IPS-18a (cell line): Measurements from ENCODE around the gene CTSD.

ENCODE experiments used
- H3K27ac ChIP-seq: one replicate; pipeline ENCODE4 v1.5.1; 2013; ENCODE audit warnings: low read length
- H3K27me3 ChIP-seq: one replicate; pipeline ENCODE4 v1.6.1; 2013; ENCODE audit warnings: mild to moderate bottlenecking, low read length; ENCODE audit not compliant: control insufficient read depth, insufficient read depth
- H3K36me3 ChIP-seq: one replicate; pipeline ENCODE4 v1.6.1; 2013; ENCODE audit warnings: low read depth, low read length; ENCODE audit not compliant: control insufficient read depth
- H3K4me1 ChIP-seq: one replicate; pipeline ENCODE4 v1.6.1; 2013; ENCODE audit warnings: low read depth, low read length; ENCODE audit not compliant: control insufficient read depth
- H3K4me3 ChIP-seq: one replicate; pipeline ENCODE4 v1.5.1; 2013; ENCODE audit warnings: low read length
- H3K9ac ChIP-seq: one replicate; pipeline ENCODE4 v1.6.1; 2013; ENCODE audit warnings: mild to moderate bottlenecking, low read length, moderate library complexity
- H3K9me3 ChIP-seq: one replicate; pipeline ENCODE4 v1.6.1; 2013; ENCODE audit warnings: low read depth, low read length; ENCODE audit not compliant: control insufficient read depth

CTSD gene

GRCh38 chr11:1750840-1751530 lies 12.7 kb downstream of the CTSD start:
- Histone ChIP-seq H3K9ac (no peak overlapping the region), H3K27ac (no peak overlapping the region), H3K27me3 (peaks cover 34% of the 10 kb centered on the region), H3K4me1 (peaks cover 7% of the 10 kb centered on the region), H3K4me3 (no peak overlapping the region), H3K36me3 (no peaks in the 10 kb centered on the region), H3K9me3 (no peaks in the 10 kb centered on the region)

GRCh38 chr11:1750481-1750839 lies 13.3 kb downstream of the CTSD start, which contains the start of gene IFITM10:
Gene IFITM10, minus strand, starts transcription at chr11:1750595. Its CDS starts 153 bp downstream, at chr11:1750442.
- Histone ChIP-seq H3K4me3 (peak within 1 kb of the TSS; percentile 48), H3K9me3 (no peaks in the 10 kb centered on the region), H3K9ac (no peak within 1 kb of the TSS), H3K4me1 (peaks cover 7% of the 10 kb centered on the region), H3K27ac (no peak within 1 kb of the TSS), H3K27me3 (peaks cover 34% of the 10 kb centered on the region), H3K36me3 (no peaks in the 10 kb centered on the region)

- Histone ChIP-seq H3K36me3 (no peaks in the 10 kb centered on the region), H3K27me3 (peaks cover 34% of the 10 kb centered on the region), H3K4me3 (peak overlapping the region; percentile 48), H3K9me3 (no peaks in the 10 kb centered on the region), H3K4me1 (peaks cover 7% of the 10 kb centered on the region), H3K9ac (no peak overlapping the region), H3K27ac (no peak overlapping the region)
Observed at GRCh38 chr11:1749395-1750351, 14.1 kb downstream of the CTSD start.

- Histone ChIP-seq H3K27ac (no peak overlapping the region), H3K27me3 (peaks cover 34% of the 10 kb centered on the region), H3K9me3 (no peaks in the 10 kb centered on the region), H3K36me3 (no peaks in the 10 kb centered on the region), H3K4me1 (peaks cover 7% of the 10 kb centered on the region), H3K9ac (no peak overlapping the region), H3K4me3 (peak overlapping the region; percentile 48)
Observed at GRCh38 chr11:1748636-1749394, 14.9 kb downstream of the CTSD start.

DNA sequence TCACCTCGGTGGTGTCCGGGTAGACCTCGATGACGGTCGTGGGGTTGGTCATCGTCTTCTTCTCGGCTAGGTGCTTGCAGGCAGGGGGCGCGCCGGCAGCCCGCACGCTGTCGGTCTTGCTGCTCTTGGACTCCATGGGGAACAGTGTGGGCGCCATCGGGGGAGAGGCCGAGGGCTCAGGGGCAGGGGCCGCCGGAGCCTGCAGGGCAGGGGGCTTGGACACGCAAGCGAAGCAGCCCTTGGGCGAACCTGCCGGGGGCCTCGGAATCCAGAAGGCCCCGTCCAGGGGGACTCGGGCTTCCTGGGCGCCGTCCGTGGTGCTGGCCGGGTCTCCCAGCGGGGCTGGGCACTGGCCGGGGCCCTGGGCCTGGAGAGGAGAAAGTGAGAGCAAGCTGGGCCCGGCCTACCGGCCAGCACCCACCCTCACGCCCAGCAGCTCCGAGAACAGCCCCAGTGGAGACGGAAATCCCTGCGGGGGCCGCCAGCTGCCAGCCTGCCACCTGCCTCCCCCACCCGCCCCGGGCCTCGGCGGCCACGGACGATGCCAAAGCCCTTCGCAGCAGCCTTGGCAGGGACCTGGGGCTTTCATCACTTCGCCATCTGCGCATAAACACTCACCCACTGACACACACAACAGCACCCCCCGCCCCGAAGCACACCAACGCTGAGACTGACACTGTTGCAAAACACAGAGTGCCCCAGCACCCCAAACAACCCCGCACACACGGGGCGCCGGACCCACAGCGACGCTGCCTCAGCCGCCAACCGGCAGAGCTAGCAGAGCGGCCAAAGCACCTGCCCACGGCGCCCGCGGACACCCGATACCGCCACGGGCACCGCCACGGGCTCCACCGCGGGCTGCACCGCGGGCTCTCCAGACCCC lies 15.7 kb downstream of the CTSD start:
- Histone ChIP-seq H3K27ac (no peak overlapping the region), H3K9me3 (no peaks in the 10 kb centered on the region), H3K27me3 (peaks cover 34% of the 10 kb centered on the region), H3K36me3 (no peaks in the 10 kb centered on the region), H3K9ac (no peak overlapping the region), H3K4me3 (peak overlapping the region; percentile 48), H3K4me1 (peaks cover 7% of the 10 kb centered on the region)

DNA sequence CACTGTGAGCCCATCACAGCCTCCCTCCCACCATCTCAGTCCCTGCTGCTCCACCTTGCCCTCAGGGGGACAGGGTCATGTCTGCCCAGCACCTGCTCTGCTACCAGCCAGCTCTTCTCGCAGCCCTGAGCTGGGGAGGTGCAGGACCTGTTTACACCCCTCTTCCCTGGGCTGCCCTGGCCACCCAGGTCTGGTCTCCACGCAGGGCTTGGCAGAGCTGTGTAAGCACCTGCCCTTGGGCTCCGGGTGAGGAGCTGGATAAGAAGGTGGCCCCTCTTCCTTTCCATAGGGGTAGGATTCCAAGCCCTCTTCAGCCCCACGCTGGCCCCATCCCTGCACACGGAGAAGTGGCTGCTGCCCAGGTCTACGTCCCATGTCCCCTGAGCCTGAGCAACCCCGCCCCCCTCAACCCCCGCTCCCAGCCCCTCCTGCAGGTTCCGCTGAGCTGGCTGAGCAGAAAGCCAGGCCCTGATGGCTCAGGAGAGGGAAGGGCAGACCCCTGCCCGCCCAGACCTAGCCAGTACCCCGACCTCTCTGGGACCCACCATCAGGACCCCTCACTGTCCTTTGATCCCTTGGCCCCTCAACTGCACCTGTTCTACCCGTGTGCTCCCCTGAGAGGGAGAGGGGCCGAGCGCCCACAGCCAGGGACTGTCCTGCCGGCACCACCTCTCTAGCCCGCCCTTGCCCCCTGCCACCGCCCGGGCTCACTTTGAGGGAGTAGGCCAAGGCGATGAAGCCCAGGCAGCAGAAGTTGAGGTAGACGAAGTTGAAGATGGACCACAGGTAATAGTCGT lies 16.6 kb downstream of the CTSD start:
- Histone ChIP-seq H3K4me3 (no peak overlapping the region), H3K9ac (no peak overlapping the region), H3K36me3 (no peaks in the 10 kb centered on the region), H3K4me1 (peaks cover 7% of the 10 kb centered on the region), H3K27me3 (peaks cover 34% of the 10 kb centered on the region), H3K9me3 (no peaks in the 10 kb centered on the region), H3K27ac (no peak overlapping the region)

- no peak overlapping the region for H3K9ac ChIP-seq
- no peaks in the 10 kb centered on the region for H3K9me3 ChIP-seq
- H3K36me3 ChIP-seq, result no peaks in the 10 kb centered on the region
- H3K4me1 ChIP-seq, result peaks cover 7% of the 10 kb centered on the region
- peaks cover 34% of the 10 kb centered on the region for H3K27me3 ChIP-seq
- H3K27ac ChIP-seq, result no peak overlapping the region
- no peak overlapping the region for H3K4me3 ChIP-seq
Observed at GRCh38 chr11:1746511-1746931, 17.2 kb downstream of the CTSD start.

DNA sequence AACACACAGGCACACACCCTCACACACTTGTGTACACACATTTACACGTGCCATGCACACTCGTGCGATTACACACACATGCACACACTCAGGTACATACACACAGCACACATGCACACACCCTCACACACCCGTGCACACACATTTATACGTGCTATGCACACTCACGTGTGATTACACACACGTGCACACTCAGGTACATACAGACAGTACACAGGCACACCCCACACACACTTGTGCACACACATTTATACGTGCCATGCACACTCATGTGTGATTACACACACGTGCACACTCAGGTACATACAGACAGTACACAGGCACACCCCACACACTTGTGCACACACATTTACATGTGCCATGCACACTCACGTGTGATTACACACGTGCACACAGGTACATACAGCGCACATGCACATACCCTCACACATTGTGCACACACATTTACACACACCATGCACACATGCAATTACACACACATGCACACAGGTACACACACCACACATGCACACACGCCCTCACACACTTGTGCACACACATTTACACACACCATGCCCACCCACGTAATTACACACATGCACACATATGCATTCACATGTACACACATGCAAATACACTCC lies 17.9 kb downstream of the CTSD start:
- peaks cover 34% of the 10 kb centered on the region for H3K27me3 ChIP-seq

GRCh38 chr11:1744891-1745700 lies 18.6 kb downstream of the CTSD start:
- Histone ChIP-seq H3K27ac (no peak overlapping the region), H3K4me3 (no peak overlapping the region), H3K36me3 (no peaks in the 10 kb centered on the region), H3K9ac (no peak overlapping the region), H3K27me3 (peaks cover 28% of the 10 kb centered on the region), H3K9me3 (no peaks in the 10 kb centered on the region), H3K4me1 (peaks cover 5% of the 10 kb centered on the region)

More for the DNA sequence above, 17.9 kb downstream of the CTSD start:
- Histone ChIP-seq H3K4me3 (no peak overlapping the region), H3K4me1 (peaks cover 7% of the 10 kb centered on the region), H3K27ac (no peak overlapping the region), H3K9me3 (no peaks in the 10 kb centered on the region), H3K9ac (no peak overlapping the region), H3K36me3 (no peaks in the 10 kb centered on the region)
